HG02938 (cell line): ENCODE data around the gene RFPL3.
"Not testable (repeated sequence)": the region's sequence is repeated elsewhere in the genome, so short reads cannot be mapped to it uniquely, and the experiment has no call there.

Source experiments
- ATAC-seq: cut with Tn5 transposase; IDR thresholded peaks from one replicate; pipeline ENCODE4 v1.9.1; 2021; ENCODE audit warnings: mild to moderate bottlenecking, moderate library complexity; ENCODE audit not compliant: unreplicated experiment

The RFPL3 gene

GRCh38 chr22:32352681-32353080 is 5.0 kb upstream of the RFPL3 start:
- no peak for ATAC-seq

- no peak for ATAC-seq
Measured at GRCh38 chr22:32353292-32353691, 4.4 kb upstream of the RFPL3 start.

GRCh38 chr22:32353840-32354239 is 3.8 kb upstream of the RFPL3 start:
- ATAC-seq = no peak

- no peak for ATAC-seq
Measured at GRCh38 chr22:32354360-32355351, 3.0 kb upstream of the RFPL3 start.

GRCh38 chr22:32355760-32356159 is 1.9 kb upstream of the RFPL3 start:
- no peak for ATAC-seq

GRCh38 chr22:32360096-32360495 is 2.4 kb downstream of the RFPL3 start:
- ATAC-seq = not testable (repeated sequence)

GRCh38 chr22:32361257-32361656 is 3.6 kb downstream of the RFPL3 start:
- no peak for ATAC-seq

GRCh38 chr22:32364210-32364609 is 6.5 kb downstream of the RFPL3 start:
- no peak for ATAC-seq

GRCh38 chr22:32375678-32376450 is 18.2 kb downstream of the RFPL3 start:
- ATAC-seq = no peak

- ATAC-seq = no peak
Measured at GRCh38 chr22:32376681-32377080, 19.0 kb downstream of the RFPL3 start.

GRCh38 chr22:32378707-32379272 is 21.1 kb downstream of the RFPL3 start:
- no peak for ATAC-seq

GRCh38 chr22:32380991-32381390 is 23.3 kb downstream of the RFPL3 start:
- no peak for ATAC-seq

GRCh38 chr22:32385681-32386080 is 28.0 kb downstream of the RFPL3 start:
- ATAC-seq = no peak

GRCh38 chr22:32389685-32390084 is 32.0 kb downstream of the RFPL3 start:
- no peak for ATAC-seq

GRCh38 chr22:32395107-32395506 is 37.4 kb downstream of the RFPL3 start:
- no peak for ATAC-seq

- no peak for ATAC-seq
Measured at GRCh38 chr22:32396255-32396654, 38.6 kb downstream of the RFPL3 start.

GRCh38 chr22:32396746-32397145 is 39.1 kb downstream of the RFPL3 start:
- ATAC-seq = no peak

GRCh38 chr22:32401486-32401885 is 43.8 kb downstream of the RFPL3 start:
- ATAC-seq = no peak

GRCh38 chr22:32404021-32404420 is 46.4 kb downstream of the RFPL3 start:
- no peak for ATAC-seq

- ATAC-seq = peak; percentile 54
Measured at GRCh38 chr22:32407312-32407711, 49.6 kb downstream of the RFPL3 start.

- no peak for ATAC-seq
Measured at GRCh38 chr22:32407936-32408335, 50.3 kb downstream of the RFPL3 start.
